T-cell (primary cell): Measurements from ENCODE around the gene SRSF2. TPM values are rescaled to one million over a fixed set of nuclear protein-coding genes. Genes with fewer than 3 reads are reported as not detected.
A peak's percentile ranks its signal among the peaks of the same experiment; 100 is the strongest.
"Not testable (repeated sequence)": the region's sequence is repeated elsewhere in the genome, so short reads cannot be mapped to it uniquely, and the experiment has no call there.

Experiments
- ATAC-seq, 4 experiments: fragments of 200-7000 bp in 3 of 4; fragments of 150-1000 bp in 1 of 4; cut with Tn5 transposase; replicated peaks in 1 of 4; 1 replicate in 3 of 4; 2 replicates in 1 of 4; pipeline ENCODE4 v1.10.0; 2021; ENCODE audit warnings: moderate library complexity in 3 of 4, mild to moderate bottlenecking in 2 of 4, moderate number of reproducible peaks in 1 of 4
- CTCF ChIA-PET, 2 donors: fragments of 300-600 bp; sonication (Branson Sonifier 250); formaldehyde crosslinking; loops; one replicate each; lab custom pipeline; 2022; ENCODE audit warnings: antibody characterized with exemption in 2 of 2; lab: Charles Lee
- POLR2A ChIA-PET, 2 donors: fragments of 300-600 bp; sonication (Branson Sonifier 250); formaldehyde crosslinking; loops; one replicate each; lab custom pipeline; 2022; ENCODE audit warnings: antibody characterized with exemption in 2 of 2; lab: Charles Lee
- DNase-seq, 35 experiments: peaks; one replicate each; pipeline versions ENCODE4 v3.0.0 to v3.0.0-alpha.2; 2013 to 2023
- H3K27ac ChIP-seq: one replicate; pipeline ENCODE4 v1.5.1; 2013; ENCODE audit warnings: low read length
- H3K27me3 ChIP-seq, 2 experiments: replicated peaks in 1 of 2; 1 replicate in 1 of 2; 2 replicates in 1 of 2; pipeline versions ENCODE4 v1.6.1 to v1.7.0; 2013; ENCODE audit warnings: low read length in 1 of 2, mixed read lengths in 1 of 2; ENCODE audit not compliant: control insufficient read depth in 2 of 2, insufficient read depth in 2 of 2; ENCODE audit errors: extremely low read depth in 1 of 2
- H3K36me3 ChIP-seq, 2 donors: 1 replicate in 1 of 2; 2 replicates in 1 of 2; pipeline versions ENCODE4 v1.6.1 to v1.7.0; 2013; ENCODE audit warnings: low read length in 1 of 2; ENCODE audit not compliant: control insufficient read depth in 2 of 2, insufficient read depth in 1 of 2; ENCODE audit errors: extremely low read depth in 1 of 2
- H3K4me1 ChIP-seq, 2 experiments: 1 replicate in 1 of 2; 2 replicates in 1 of 2; pipeline versions ENCODE4 v1.6.1 to v1.7.0; 2013; ENCODE audit warnings: low read length in 2 of 2, mixed read lengths in 1 of 2; ENCODE audit not compliant: insufficient read depth in 2 of 2, control insufficient read depth in 1 of 2; ENCODE audit errors: extremely low read depth in 1 of 2
- H3K4me3 ChIP-seq, 2 donors: 1 replicate in 1 of 2; 2 replicates in 1 of 2; pipeline versions ENCODE4 v1.5.1 to v1.7.0; 2013; ENCODE audit warnings: mild to moderate bottlenecking in 2 of 2, low read length in 1 of 2, moderate library complexity in 1 of 2; ENCODE audit not compliant: control insufficient read depth in 1 of 2; ENCODE audit errors: extremely low read depth in 1 of 2
- H3K9me3 ChIP-seq: 2 replicates; pipeline ENCODE4 v1.7.0; 2013
- H3K27ac Mint-ChIP-seq, 2 donors: one replicate each; pipeline ENCODE4 v1.8.0; 2020 to 2021; ENCODE audit warnings: mild to moderate bottlenecking in 2 of 2, mixed read lengths in 2 of 2
- H3K27me3 Mint-ChIP-seq, 2 donors: one replicate each; pipeline ENCODE4 v1.8.0; 2021 to 2022; ENCODE audit warnings: mixed read lengths in 2 of 2
- H3K36me3 Mint-ChIP-seq: one replicate; pipeline ENCODE4 v1.8.0; 2021; ENCODE audit warnings: mixed read lengths
- H3K4me1 Mint-ChIP-seq, 3 donors: one replicate each; pipeline ENCODE4 v1.8.0; 2020 to 2022; ENCODE audit warnings: mixed read lengths in 3 of 3, mild to moderate bottlenecking in 1 of 3
- H3K4me3 Mint-ChIP-seq, 3 donors: one replicate each; pipeline ENCODE4 v1.8.0; 2020 to 2022; ENCODE audit warnings: mild to moderate bottlenecking in 3 of 3, mixed read lengths in 3 of 3, moderate library complexity in 3 of 3
- H3K9me3 Mint-ChIP-seq, 3 donors: one replicate each; pipeline ENCODE4 v1.8.0; 2020 to 2022; ENCODE audit warnings: mixed read lengths in 3 of 3
- WGBS: methylation state at CpG from one replicate; pipeline ENCODE4 v1.1.5; 2013; ENCODE audit warnings: missing lambda C conversion rate; ENCODE audit not compliant: insufficient coverage; 5-methylcytosine and 5-hydroxymethylcytosine counted together
- total RNA-seq, 35 experiments: library from RNA in 6 of 35; stranded (reverse) in 6 of 35; fragments of 120-200 nt in 1 of 35; gene quantifications; one replicate each; pipeline versions ENCODE4 v1.2.1 to v1.2.4 and lab custom pipeline; 2013 to 2026

SRSF2 gene
- total RNA-seq, 5 donors from 2014 or later (not counting 1 experiment from before 2014, with no cell fraction given): 349 to 413 (median 382) TPM

DNA sequence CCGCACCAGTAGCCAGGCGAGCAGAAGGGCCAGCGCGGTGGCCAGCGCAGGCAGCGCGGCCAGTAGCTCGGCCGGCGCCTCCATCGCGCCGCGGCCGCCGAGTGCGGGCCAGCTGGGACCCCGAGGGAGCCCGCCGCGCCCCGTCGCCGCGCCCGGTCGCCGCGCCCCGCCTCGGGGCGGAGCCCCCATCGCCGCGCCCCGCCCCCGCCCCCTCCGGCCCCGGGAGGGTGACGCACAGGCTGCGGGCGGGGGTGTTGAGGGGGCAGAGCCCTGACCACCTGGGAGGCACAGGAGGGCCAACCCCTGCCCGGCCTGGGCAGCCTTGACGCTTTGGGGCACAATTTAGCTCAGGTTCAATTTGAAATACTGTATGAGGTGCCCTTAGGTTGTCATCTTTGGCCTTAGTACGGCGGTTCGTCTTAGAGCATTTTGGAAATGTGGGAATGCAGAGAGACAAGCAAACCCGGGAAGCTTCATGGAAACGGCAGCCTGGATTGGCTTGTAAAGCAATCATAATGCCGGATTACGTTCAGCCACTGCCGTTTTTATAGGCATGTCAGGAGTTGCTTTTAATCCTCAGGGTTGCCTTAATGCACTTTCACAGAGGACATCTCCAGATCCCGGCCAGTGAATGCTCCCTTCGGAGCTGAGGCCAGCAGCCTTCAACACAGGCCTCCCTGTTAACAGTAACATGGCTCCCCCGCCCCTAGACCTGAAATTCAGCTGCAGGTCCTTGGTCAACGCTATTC, 26.1 kb downstream of the SRSF2 start, which contains the start of gene MXRA7:
Gene MXRA7, minus strand, starts transcription at position 103 of the 749 bp plus-strand sequence. Its CDS starts 19 bp downstream, at position 84.
- Histone ChIP-seq H3K36me3 (peaks cover 2 to 24% of the 10 kb centered on the region in 2 donors), H3K9me3 (no peaks in the 10 kb centered on the region), H3K4me3 (peak within 1 kb of the TSS; percentile 5 to 34), H3K27ac (no peak within 1 kb of the TSS), H3K27me3 (peaks cover 0 to 9% of the 10 kb centered on the region in 2 experiments), H3K4me1 (peaks cover 11 to 53% of the 10 kb centered on the region in 2 experiments)
- ChIA-PET CTCF (interaction anchor here (0.6 to 1.2 kb wide), 2 partner anchors 16 to 963 kb away, joined by 3 to 4 read pairs; partner anchors contain the start of gene METTL23 (in 1 of the 2)), POLR2A (no interaction called here)
- H3K36me3 Mint-ChIP-seq: peaks cover 14% of the 10 kb centered on the region
- peaks cover 31 to 46% (median 38%) of the 10 kb centered on the region in 3 donors for H3K4me1 Mint-ChIP-seq
- H3K4me3 Mint-ChIP-seq: peak within 1 kb of the TSS; percentile 64 to 75 (median 70)
- DNase-seq (peak in 27 of 35 experiments; percentile 7 to 75 (median 44)), ATAC-seq (peak; percentile 66 to 79 (median 76))
- H3K9me3 Mint-ChIP-seq: no peaks in the 10 kb centered on the region
- 21% methylated on average over 26 of the region's 56 CpGs for WGBS
- peak within 1 kb of the TSS; percentile 19 to 34 for H3K27ac Mint-ChIP-seq
- no peaks in the 10 kb centered on the region for H3K27me3 Mint-ChIP-seq

DNA sequence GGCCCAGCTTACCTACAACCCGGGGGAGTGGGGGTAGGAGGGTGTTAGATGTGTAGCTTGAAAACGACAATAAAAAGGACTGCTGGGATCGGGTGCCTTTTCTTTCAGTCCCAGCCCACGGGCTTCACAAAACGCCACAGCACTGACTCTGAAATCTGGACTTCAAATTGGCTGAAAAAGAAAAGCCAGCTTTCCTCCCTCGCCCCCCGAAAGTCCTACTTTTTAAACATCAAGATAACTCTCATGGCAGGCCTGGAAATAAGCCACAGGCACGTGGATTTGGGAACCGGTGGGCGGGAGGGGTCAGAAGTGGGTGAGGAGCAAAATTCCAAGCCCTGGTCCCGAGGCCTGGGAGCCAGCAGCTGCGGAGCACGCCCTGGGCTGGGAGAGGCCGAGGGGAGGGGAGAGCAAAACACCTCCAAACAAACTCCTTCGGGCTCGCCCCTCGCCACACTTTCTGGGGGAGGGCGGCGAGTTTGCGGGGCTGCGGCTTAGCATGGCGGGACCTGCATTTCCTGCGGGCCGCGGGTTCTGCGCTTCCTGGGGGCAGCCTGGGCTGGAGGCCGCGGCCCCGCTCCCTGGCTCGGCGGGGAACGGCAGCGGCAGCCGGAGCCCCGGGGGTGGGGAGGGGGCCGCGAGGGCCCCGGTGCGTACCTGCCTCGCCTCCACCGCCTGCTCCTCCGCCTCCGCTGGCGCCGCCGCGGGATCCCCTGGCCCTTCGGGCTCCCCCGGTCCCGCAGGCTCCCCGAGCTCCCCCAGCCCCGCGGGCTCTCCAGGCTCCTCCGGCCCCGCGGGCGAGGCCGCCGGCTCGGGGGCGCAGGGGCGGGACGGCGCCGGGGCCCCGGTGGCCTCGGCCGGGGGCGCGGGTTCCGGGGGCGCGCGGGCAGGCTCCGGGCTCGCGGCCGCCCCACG, 26.9 kb downstream of the SRSF2 start:
- H3K27me3 ChIP-seq, POLR2A ChIA-PET, H3K9me3 Mint-ChIP-seq, H3K27me3 Mint-ChIP-seq, H3K27ac ChIP-seq, H3K9me3 ChIP-seq: not testable (repeated sequence)
- peaks cover 23 to 38% (median 30%) of the 10 kb centered on the region in 3 donors for H3K4me1 Mint-ChIP-seq
- H3K36me3 ChIP-seq: peaks cover 0 to 16% of the 10 kb centered on the region in 2 donors
- WGBS: 24% methylated on average over 16 of the region's 79 CpGs
- H3K36me3 Mint-ChIP-seq: peaks cover 10% of the 10 kb centered on the region
- peak overlapping the region; percentile 64 to 75 (median 70) for H3K4me3 Mint-ChIP-seq
- H3K4me1 ChIP-seq: peaks cover 5 to 44% of the 10 kb centered on the region in 2 experiments
- ATAC-seq (peak; percentile 27 to 51 (median 38)), DNase-seq (peak in 1 of 35 experiments; percentile 42)
- CTCF ChIA-PET: interaction anchor here in 1 of 2 donors (0.6 kb wide), 1 partner anchor 963 kb away, joined by 3 read pairs; no protein-coding TSS in a partner anchor
- peak overlapping the region in 1 of 2 donors; percentile 34 for H3K27ac Mint-ChIP-seq
- peak overlapping the region; percentile 1 to 34 for H3K4me3 ChIP-seq

DNA sequence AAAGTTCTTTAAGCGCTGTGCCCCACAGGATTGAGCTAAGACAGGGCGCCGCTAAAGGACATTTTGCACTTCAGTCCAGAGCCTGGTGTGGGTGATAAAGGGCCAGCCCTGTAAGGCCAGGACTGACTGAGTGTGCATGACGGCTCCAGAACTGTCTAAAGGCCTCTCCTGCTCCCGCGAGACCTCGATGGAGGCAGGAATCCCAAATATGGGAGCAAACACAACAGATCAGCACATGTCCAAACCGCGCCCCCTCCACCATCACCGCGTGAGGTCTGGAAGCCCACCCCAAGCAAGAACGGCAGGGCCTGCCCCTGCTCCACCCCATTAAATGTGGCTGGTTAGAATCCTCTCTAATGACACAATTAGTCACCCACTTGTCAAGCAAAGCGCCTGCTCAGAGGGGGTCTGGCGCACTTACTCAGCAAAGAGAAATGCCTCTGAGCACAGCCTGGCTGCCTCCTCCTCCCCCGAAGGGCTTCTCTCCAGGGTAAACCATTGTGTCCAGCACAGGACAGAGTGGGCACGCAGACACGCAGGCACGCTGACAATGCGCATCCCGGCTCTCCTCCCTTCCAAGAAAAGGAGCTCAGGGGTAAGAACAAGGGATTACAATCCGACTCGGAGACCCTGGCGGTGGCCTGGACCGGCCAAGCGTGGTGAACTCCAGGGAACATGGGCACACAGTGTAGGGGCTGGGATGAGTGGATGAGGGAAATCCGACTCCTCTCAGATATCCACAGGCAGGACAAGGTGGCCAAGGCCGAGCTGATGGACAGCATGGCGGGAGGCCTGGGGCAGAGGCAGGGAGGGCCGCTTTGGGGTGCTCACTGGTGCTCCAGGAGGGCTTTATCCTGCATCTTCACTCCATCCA, 27.8 kb downstream of the SRSF2 start:
- H3K9me3 Mint-ChIP-seq: no peaks in the 10 kb centered on the region
- DNase-seq (no peak), ATAC-seq (no peak)
- no peaks in the 10 kb centered on the region for H3K27me3 Mint-ChIP-seq
- peaks cover 6% of the 10 kb centered on the region for H3K36me3 Mint-ChIP-seq
- 94% methylated on average over 23 of the region's 29 CpGs for WGBS
- no peak overlapping the region for H3K27ac ChIP-seq
- H3K36me3 ChIP-seq: peaks cover 0 to 15% of the 10 kb centered on the region in 2 donors
- CTCF ChIA-PET: interaction anchor here in 1 of 2 donors (0.8 kb wide), 1 partner anchor 28 kb away, joined by 3 read pairs; no protein-coding TSS in a partner anchor
- H3K9me3 ChIP-seq: no peaks in the 10 kb centered on the region
- H3K4me1 ChIP-seq: peaks cover 4 to 36% of the 10 kb centered on the region in 2 experiments
- peak overlapping the region; percentile 64 to 75 (median 70) for H3K4me3 Mint-ChIP-seq
- peak overlapping the region in 1 of 2 donors; percentile 34 for H3K27ac Mint-ChIP-seq
- POLR2A ChIA-PET: no interaction called here
- H3K4me3 ChIP-seq: no peak overlapping the region
- peaks cover 14 to 32% (median 25%) of the 10 kb centered on the region in 3 donors for H3K4me1 Mint-ChIP-seq
- peaks cover 0 to 9% of the 10 kb centered on the region in 2 experiments for H3K27me3 ChIP-seq

DNA sequence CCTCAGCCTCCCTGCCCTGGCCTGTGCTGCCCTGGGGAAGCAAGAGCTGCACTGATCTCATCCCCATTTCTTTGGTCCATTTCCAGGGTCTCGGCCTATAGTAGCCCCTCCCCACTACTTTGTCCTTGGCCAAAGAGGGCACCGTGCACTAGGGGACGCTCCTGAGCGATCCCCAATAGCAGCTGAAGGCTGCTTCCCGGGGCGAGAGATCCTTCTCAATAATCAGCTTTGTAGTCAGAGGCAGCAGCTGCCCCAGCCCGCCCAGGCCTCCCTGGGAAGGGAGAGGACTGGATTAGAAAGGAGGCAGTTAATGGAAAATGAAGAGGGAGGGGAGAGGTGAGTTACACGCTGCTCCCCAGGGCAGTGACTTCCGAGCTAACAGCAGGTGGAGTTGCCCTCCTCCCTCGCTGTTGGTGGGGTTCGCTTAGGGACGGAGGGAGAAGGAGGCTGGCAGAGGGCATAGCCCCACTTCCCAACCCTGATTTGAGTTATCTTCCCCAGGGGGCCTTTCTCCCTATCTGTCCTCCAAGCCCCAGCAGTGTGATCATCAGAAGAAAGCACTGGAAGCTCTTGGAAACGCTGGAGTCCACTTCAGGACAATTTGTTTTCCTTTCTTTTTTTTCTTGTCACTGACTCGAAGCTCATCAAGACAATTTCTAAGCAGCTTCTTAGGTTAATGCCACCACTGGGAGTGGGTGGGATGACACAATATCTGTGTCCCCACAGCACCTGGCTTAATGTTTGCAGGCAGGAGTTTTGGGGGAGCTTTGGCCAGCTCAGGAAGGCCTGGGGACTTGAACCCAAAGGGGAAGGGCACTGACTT, 28.9 kb downstream of the SRSF2 start:
- Histone ChIP-seq H3K27ac (no peak overlapping the region), H3K4me1 (peaks cover 0 to 27% of the 10 kb centered on the region in 2 experiments), H3K36me3 (peaks cover 0 to 4% of the 10 kb centered on the region in 2 donors), H3K9me3 (no peaks in the 10 kb centered on the region), H3K27me3 (peaks cover 0 to 9% of the 10 kb centered on the region in 2 experiments), H3K4me3 (no peak overlapping the region)
- ChIA-PET CTCF (interaction anchor here (0.6 to 0.8 kb wide), 3 partner anchors 27 to 372 kb away, joined by 3 to 11 read pairs (median 3); no protein-coding TSS in a partner anchor), POLR2A (interaction anchor here in 1 of 2 donors (0.6 kb wide), 1 partner anchor 15 kb away, joined by 9 read pairs; no protein-coding TSS in a partner anchor)
- Mint-ChIP-seq H3K27ac (no peak overlapping the region), H3K9me3 (no peaks in the 10 kb centered on the region), H3K36me3 (no peaks in the 10 kb centered on the region), H3K4me1 (peaks cover 3 to 21% (median 15%) of the 10 kb centered on the region in 3 donors), H3K4me3 (peak overlapping the region in 1 of 3 donors; percentile 70), H3K27me3 (no peaks in the 10 kb centered on the region)
- no peak for DNase-seq
- no peak for ATAC-seq
- WGBS: 89% methylated on average over 7 of the region's 14 CpGs

DNA sequence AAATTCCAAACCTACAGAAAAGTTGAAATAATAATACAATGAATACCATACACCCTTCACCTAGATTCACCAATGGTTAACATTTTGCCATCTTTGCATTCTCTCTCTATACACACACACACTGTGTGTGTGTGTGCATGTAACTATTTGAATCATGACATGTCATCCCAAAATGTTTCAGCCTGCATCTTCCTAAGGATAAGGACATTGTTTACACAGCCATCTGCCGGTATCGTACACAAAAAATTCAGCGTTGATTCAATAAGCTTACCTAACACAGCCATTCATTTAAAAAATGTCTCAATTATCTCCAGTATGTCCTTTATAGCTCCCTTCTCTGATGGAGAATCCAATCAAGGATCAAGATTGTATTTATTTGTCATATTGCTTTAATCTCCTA, 30.3 kb downstream of the SRSF2 start:
- DNase-seq (no peak), ATAC-seq (no peak)
- H3K27ac Mint-ChIP-seq: peak overlapping the region in 1 of 2 donors; percentile 34
- no peaks in the 10 kb centered on the region for H3K36me3 Mint-ChIP-seq
- H3K27me3 Mint-ChIP-seq: no peaks in the 10 kb centered on the region
- no peaks in the 10 kb centered on the region for H3K9me3 ChIP-seq
- H3K9me3 Mint-ChIP-seq: no peaks in the 10 kb centered on the region
- no CpG with 5 or more reads among the region's 3 CpGs for WGBS
- CTCF ChIA-PET: no interaction called here
- peaks cover 0 to 22% of the 10 kb centered on the region in 2 experiments for H3K4me1 ChIP-seq
- no peaks in the 10 kb centered on the region for H3K36me3 ChIP-seq
- H3K4me3 Mint-ChIP-seq: no peak overlapping the region
- no peak overlapping the region for H3K4me3 ChIP-seq
- H3K4me1 Mint-ChIP-seq: peaks cover 0 to 19% (median 15%) of the 10 kb centered on the region in 3 donors
- peaks cover 0 to 9% of the 10 kb centered on the region in 2 experiments for H3K27me3 ChIP-seq
- POLR2A ChIA-PET: no interaction called here
- no peak overlapping the region for H3K27ac ChIP-seq
